Islet of Langerhans (tissue), 1 donor: ENCODE data around the gene FOXN4.

ENCODE experiments used
- FAIRE-seq: peaks from one replicate; lab custom pipeline; 2011; peaks lifted over from hg19 to GRCh38; lab: Jason Lieb, UNC

The FOXN4 gene

GRCh38 chr12:109279525-109279924 is 29.6 kb downstream of the FOXN4 start:
- no peak for FAIRE-seq

GRCh38 chr12:109278912-109279311 is 30.2 kb downstream of the FOXN4 start:
- no peak for FAIRE-seq

GRCh38 chr12:109277899-109278762 is 31.0 kb downstream of the FOXN4 start:
- no peak for FAIRE-seq

- no peak for FAIRE-seq
Observed at GRCh38 chr12:109277255-109277898, 31.7 kb downstream of the FOXN4 start.

GRCh38 chr12:109276160-109276559 is 32.9 kb downstream of the FOXN4 start:
- no peak for FAIRE-seq

- no peak for FAIRE-seq
Observed at GRCh38 chr12:109275173-109275572, 33.9 kb downstream of the FOXN4 start.

- no peak for FAIRE-seq
Observed at GRCh38 chr12:109274381-109274780, 34.7 kb downstream of the FOXN4 start.

GRCh38 chr12:109273354-109273753 is 35.7 kb downstream of the FOXN4 start:
- FAIRE-seq: no peak

- no peak for FAIRE-seq
Observed at GRCh38 chr12:109271418-109271817, 37.7 kb downstream of the FOXN4 start.

- no peak for FAIRE-seq
Observed at GRCh38 chr12:109270494-109270893, 38.6 kb downstream of the FOXN4 start.

GRCh38 chr12:109269428-109269827 is 39.7 kb downstream of the FOXN4 start:
- FAIRE-seq: no peak

- no peak for FAIRE-seq
Observed at GRCh38 chr12:109268896-109269295, 40.2 kb downstream of the FOXN4 start.

GRCh38 chr12:109267361-109267760 is 41.7 kb downstream of the FOXN4 start:
- no peak for FAIRE-seq

- no peak for FAIRE-seq
Observed at GRCh38 chr12:109266106-109266879, 42.8 kb downstream of the FOXN4 start.

- FAIRE-seq: no peak
Observed at GRCh38 chr12:109264943-109265650, 44.0 kb downstream of the FOXN4 start.

GRCh38 chr12:109264095-109264942 is 44.8 kb downstream of the FOXN4 start:
- FAIRE-seq: no peak

- FAIRE-seq: no peak
Observed at GRCh38 chr12:109263439-109263838, 45.6 kb downstream of the FOXN4 start.

- no peak for FAIRE-seq
Observed at GRCh38 chr12:109261939-109262338, 47.1 kb downstream of the FOXN4 start.

- no peak for FAIRE-seq
Observed at GRCh38 chr12:109261087-109261486, 48.0 kb downstream of the FOXN4 start.

- FAIRE-seq: no peak
Observed at GRCh38 chr12:109259545-109259895, 49.6 kb downstream of the FOXN4 start.
